Body of pancreas (tissue), 4 donors: ENCODE measurements around the gene EIF5B.

Experiments used
- CTCF ChIP-seq, 7 experiments: fragments of 450-650 bp in 4 of 7; fragments of 200-600 bp in 3 of 7; sonication (generic) in 3 of 7; IDR thresholded peaks; one replicate each; pipeline ENCODE4 v1.5.1; 2016 to 2019; ENCODE audit warnings: antibody characterized with exemption in 7 of 7
- POLR2A ChIP-seq, 3 donors: fragments of 450-650 bp; IDR thresholded peaks; one replicate each; pipeline ENCODE4 v1.6.1; 2016; ENCODE audit warnings: antibody characterized with exemption in 3 of 3, mild to moderate bottlenecking in 2 of 3

DNA sequence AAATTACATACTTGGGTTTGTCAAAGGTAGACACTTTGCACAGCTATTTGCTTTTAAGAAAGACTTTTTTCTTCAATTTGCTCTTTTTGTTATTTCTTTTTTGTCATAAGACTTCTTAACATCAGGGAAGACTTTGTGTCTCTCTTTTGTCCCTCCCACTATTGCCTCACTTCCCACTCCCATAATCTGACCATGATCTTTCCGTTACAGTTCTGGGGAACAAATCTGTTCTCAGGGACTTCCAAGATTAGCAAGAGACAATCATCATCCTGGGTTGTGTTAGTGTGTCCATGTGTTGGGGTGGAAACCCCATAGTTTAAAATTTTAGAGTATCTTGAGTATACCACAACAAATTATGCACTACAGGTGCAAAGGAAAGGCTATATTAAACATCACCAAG is 77.4 kb downstream of the EIF5B start:
- no peak for TF ChIP-seq CTCF (IDR thresholded peaks at IDR 0.05)
- TF ChIP-seq POLR2A (IDR thresholded peaks at IDR 0.05), result no peak
